Activated effector memory CD4-positive, alpha-beta T cell treated with anti-CD3 and anti-CD28 coated beads, Interleukin-2, amount 50 U/mL, for 16 hours (primary cell): ENCODE measurements around the gene TTLL4.

ENCODE experiments used
- DNase-seq: peaks from one replicate; pipeline ENCODE4 v3.0.0-alpha.2; 2020

Gene TTLL4

DNA sequence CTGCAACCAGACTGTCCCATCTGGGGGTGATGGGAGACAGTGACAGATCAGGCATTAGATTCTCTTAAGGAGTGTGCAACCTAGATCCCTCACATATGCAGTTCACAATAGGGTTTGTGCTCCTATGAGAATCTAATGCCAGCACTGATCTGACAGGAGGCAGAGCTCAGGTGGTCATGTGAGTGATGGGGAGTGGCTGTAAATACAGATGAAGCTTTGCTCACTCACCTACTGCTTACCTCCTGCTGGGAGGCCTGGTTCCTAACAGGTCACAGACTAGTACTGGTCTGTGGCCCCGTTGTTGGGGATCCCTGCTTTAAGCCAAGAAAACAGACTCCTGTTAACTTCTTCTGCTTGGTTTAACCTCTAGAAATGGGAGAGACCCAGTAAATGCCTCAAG, 74.5 kb downstream of the TTLL4 start:
- DNase-seq: no peak

DNA sequence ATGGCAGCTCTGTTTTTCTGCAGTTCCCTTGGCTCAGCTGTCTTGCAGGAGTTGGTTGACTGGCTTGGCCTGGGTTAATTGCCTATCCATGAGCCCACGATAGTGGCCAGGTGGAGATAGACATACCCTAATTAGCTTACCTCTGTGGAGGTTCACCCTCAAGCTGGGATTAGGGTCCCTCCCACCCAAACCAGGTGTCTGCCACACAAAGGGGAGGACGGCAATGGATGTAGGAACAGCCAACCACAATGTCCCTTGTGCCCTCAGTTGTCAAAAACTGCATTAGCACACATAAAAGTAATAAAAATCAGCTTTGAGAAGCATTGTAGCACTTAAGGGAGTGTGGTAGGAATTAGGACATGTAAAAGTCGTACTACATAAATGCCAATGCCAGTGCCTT, 75.5 kb downstream of the TTLL4 start:
- DNase-seq: no peak

DNA sequence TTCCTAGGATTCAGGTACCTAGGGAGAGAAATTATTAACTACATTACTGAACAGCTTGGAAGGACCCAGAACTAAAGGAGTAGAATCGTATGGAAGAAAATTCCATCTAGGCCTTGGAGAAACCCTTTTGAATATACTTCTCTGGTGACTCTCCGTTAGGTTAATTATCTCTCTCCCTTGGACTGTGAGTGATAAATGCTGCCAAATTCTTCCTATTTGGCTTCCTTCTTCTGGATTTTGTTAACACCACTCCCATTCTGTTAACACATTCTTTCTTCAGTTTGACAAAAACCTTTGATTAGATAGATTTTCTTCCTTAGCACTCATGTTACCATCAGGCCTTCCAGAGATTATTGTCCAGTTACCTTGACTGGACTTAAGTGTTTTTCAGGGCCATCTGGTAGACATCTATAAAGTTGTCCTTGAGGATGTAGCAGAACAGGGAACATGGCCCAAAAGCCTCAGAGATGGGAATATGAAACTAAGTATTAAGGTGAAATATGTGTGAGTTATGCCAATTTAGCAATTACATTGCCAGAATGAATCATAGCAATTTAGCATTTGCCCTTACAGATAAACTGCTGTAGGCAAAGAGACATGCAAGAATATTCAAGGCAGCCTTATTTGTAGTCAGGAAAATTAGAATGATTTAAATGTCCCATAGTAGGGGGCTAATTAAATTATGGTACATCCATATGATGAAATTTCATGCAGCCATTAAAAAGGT, 78.1 kb downstream of the TTLL4 start:
- DNase-seq: no peak

DNA sequence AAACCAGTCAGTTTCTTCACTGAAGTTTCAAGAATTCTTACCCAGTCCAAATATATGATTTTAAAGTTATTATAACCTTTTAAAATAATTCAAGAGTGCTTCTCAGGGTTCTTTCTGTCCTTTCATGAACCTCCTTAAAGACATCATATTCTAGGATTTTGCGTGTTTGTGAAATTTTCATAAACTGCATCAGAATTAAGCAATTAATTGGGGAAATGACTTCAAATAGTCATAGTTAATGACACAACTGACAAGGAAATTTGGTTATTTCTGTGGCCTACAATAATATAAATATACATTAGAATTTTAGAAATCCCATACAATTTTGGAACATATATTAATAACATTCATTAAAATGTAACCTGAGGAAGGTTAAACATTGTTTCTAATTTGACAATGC, 81.8 kb downstream of the TTLL4 start:
- no peak for DNase-seq

DNA sequence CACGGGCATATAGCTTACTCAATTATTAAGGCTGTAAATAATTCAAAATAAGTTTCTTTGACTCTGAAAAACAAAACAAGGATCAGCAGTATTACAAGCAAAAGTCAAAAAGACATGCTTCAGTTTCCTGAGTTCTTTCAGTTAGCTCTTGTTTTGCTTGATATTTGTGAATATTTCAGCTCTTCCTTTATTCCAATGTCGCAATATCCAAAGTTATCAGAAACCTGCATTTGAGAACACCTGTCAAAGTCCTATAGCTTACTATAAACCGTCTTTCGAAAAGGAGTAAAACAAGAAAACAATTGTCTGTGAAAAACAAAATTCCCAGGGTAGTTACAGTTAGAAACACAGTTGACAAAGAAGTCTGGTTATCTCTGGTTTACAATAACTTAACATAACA, 86.1 kb downstream of the TTLL4 start:
- DNase-seq: no peak

DNA sequence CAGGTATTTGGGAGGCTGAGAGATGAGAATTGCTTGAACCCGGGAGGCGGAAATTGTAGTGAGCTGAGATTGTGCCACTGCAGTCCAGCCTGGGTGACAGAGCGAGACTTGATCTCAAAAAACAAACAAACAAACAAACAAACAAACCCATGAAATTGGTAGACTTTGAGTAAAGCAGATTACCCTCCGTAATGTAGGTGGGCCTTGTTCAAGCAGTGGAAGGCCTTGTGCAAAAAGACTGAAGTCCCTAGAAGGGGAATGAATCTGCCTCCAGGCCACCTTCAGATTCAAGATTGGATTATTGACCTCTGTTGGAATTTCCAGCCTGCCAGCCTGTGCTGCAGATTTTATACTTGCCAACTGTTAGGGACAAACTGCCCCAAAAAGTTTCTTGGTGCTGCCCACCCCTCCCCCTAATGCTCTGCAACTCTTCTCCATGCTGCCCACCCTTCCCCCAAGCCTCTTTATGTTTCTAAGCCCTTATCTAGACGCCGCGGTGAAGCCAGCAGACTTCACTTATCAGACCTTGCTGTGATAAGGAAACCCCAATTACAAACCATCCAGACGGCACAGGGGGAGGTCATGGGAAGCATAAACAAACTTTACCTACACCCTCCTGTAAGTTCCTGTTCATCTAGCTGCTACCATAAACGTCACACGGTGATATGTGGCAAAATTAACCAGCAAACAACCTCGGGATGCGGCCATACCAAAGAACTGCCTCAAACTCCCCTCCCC, 88.3 kb downstream of the TTLL4 start:
- DNase-seq: no peak

DNA sequence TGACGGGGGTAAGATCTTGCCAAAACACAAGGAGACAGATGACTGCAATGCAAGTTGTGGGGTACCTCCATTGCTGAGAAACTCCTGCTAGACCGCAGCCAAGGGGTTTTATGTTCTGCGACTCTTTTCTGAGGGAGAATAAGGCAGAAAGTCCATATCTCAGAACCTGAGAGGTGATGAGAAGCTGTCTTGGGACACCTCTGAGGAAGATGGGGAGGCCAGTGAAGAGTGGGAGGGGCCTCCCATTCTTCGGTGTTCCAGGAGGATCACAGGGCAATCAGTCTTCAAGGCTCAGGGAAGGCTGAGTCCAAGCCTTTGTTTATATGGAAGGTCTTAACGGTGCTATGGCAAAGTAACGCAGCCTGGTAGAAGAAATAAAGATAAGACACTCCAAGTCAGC, 89.4 kb downstream of the TTLL4 start:
- DNase-seq: no peak

DNA sequence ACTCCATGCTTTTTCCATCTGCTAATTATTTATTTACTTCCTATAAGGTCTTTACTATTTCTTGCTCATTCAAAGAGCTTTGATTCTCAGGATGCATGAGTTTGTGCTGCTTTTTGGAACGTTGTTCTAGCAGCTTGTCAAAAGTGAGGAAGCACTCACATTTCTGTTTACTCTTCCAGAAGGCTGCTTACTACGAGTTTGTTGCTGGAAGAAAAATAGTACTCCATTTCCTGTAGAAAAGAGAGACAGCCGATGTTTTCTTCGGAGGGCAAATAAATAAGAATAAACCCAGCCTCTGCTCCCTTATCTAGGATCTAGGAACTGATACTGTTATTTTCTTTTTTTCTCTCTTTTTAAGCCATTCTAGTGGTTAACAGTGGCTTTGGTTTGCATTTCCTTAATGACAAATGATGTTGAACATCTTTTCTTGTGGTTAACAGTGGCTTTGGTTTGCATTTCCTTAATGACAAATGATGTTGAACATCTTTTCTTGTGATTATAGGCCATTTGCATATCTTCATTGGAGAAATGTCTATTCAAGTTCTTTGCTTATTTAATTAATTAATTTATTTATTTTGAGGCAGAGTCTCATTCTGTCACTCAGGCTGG, 91.9 kb downstream of the TTLL4 start:
- DNase-seq: no peak

DNA sequence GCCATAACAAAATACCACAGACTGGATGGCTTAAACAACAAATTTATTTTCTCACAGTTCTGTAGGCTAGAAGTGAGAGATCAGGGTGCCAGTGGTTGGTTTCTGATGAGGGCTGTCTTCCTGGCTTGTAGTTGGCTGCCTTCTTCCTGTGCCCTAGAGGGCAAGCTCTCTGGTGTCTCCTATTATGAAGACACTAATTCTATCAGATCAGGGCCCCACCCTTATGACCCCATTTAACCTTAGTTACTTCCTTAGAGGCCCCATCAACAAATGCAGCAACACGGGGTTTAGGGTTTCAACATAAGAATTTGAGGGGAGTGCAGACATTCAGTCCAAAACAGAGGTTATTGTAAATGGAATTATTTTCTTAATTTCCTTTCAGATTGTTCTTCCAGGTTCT, 94.2 kb downstream of the TTLL4 start:
- no peak for DNase-seq
